MM.1S (cell line): ENCODE data around the gene DNAH7.

Experiments used
- DNase-seq: peaks from one replicate; pipeline ENCODE4 v3.0.0-alpha.2; 2015
- H2AFZ ChIP-seq: fragments of 300-600 bp; sonication (generic); 2 replicates; pipeline ENCODE4 v1.6.0; 2016; ENCODE audit warnings: antibody characterized with exemption, low read length
- H3F3A ChIP-seq: fragments of 300-600 bp; sonication (generic); 2 replicates; pipeline ENCODE4 v1.6.1; 2016; ENCODE audit warnings: mild to moderate bottlenecking, antibody characterized with exemption, low read length, moderate library complexity, mixed read lengths; ENCODE audit not compliant: insufficient read depth
- H3K27ac ChIP-seq: fragments of 300-600 bp; sonication (generic); 2 replicates; pipeline ENCODE4 v1.5.1; 2016; ENCODE audit warnings: mild to moderate bottlenecking, low read length
- H3K27me3 ChIP-seq: fragments of 300-600 bp; sonication (generic); replicated peaks from 2 replicates; pipeline ENCODE4 v1.6.0; 2016; ENCODE audit warnings: low read length; ENCODE audit not compliant: insufficient read depth
- H3K36me3 ChIP-seq: fragments of 300-600 bp; sonication (generic); replicated peaks from 2 replicates; pipeline ENCODE4 v1.6.1; 2016; ENCODE audit warnings: mild to moderate bottlenecking, low read length, mixed read lengths; ENCODE audit not compliant: insufficient read depth
- H3K4me1 ChIP-seq: fragments of 300-600 bp; sonication (generic); 2 replicates; pipeline ENCODE4 v1.6.1; 2016; ENCODE audit warnings: low read length, mixed read lengths
- H3K4me2 ChIP-seq: fragments of 300-600 bp; sonication (generic); 2 replicates; pipeline ENCODE4 v1.6.0; 2016; ENCODE audit warnings: low read depth, low read length
- H3K4me3 ChIP-seq: fragments of 300-600 bp; sonication (generic); 2 replicates; pipeline ENCODE4 v1.5.1; 2016; ENCODE audit warnings: low read length, mixed read lengths
- H3K79me2 ChIP-seq: fragments of 300-600 bp; sonication (generic); 2 replicates; pipeline ENCODE4 v1.6.1; 2016; ENCODE audit warnings: mixed run types, low read length, mixed read lengths
- H3K9ac ChIP-seq: fragments of 300-600 bp; sonication (generic); 2 replicates; pipeline ENCODE4 v1.6.1; 2016; ENCODE audit warnings: low read length, mixed read lengths
- H3K9me2 ChIP-seq: fragments of 300-600 bp; sonication (generic); replicated peaks from 2 replicates; pipeline ENCODE4 v1.6.1; 2016; ENCODE audit warnings: mild to moderate bottlenecking, low read length, mixed read lengths; ENCODE audit not compliant: insufficient read depth
- H3K9me3 ChIP-seq: fragments of 300-600 bp; sonication (generic); replicated peaks from 2 replicates; pipeline ENCODE4 v1.6.1; 2016; ENCODE audit warnings: mild to moderate bottlenecking, low read length, mixed read lengths; ENCODE audit not compliant: insufficient read depth
- H4K20me1 ChIP-seq: fragments of 300-600 bp; sonication (generic); 2 replicates; pipeline ENCODE4 v1.6.1; 2016; ENCODE audit warnings: mild to moderate bottlenecking, low read length, moderate library complexity, mixed read lengths; ENCODE audit not compliant: insufficient read depth
- EZH2 ChIP-seq: fragments of 300-600 bp; sonication (generic); optimal IDR thresholded peaks from 2 replicates; pipeline ENCODE3; 2017; ENCODE audit warnings: low read depth, mild to moderate bottlenecking, antibody characterized with exemption, low read length, mixed read lengths
- EZH2phosphoT487 ChIP-seq: fragments of 300-600 bp; sonication (generic); IDR thresholded peaks from 2 replicates; pipeline ENCODE4 v1.6.1; 2018; ENCODE audit warnings: antibody characterized with exemption, low read length
- TF ChIP-seq, protein P1 (sequence below): fragments of 300-600 bp; sonication (generic); IDR thresholded peaks from 2 replicates; pipeline ENCODE4 v1.5.1; 2016; ENCODE audit warnings: antibody characterized with exemption, low read length, mixed read lengths

DNAH7 gene

DNA sequence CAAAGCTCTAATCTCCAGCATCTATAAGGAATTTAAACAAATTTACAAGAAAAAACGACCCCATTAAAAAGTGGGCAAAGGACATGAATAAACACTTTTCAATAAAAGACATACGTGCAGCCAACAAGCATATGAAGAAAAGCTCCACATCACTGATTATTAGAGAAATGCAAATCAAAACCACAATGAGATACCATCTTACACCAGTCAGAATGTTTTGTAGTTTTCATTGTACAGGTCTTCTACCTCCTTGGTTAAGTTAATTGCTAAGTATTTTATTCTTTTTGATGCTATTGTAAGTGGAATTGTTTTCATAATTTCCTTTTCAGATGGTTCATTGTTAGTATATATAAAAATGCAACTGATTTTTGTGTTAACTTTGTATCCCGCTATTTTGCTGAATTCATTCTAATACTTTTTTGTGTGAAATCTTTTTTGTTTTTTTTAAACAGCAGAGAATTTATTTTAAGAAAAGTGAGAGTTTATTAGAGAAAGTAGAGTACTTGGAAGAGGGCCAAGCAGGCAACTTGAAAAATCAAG, 370.9 kb downstream of the DNAH7 start:
- TF ChIP-seq, protein P1, sequence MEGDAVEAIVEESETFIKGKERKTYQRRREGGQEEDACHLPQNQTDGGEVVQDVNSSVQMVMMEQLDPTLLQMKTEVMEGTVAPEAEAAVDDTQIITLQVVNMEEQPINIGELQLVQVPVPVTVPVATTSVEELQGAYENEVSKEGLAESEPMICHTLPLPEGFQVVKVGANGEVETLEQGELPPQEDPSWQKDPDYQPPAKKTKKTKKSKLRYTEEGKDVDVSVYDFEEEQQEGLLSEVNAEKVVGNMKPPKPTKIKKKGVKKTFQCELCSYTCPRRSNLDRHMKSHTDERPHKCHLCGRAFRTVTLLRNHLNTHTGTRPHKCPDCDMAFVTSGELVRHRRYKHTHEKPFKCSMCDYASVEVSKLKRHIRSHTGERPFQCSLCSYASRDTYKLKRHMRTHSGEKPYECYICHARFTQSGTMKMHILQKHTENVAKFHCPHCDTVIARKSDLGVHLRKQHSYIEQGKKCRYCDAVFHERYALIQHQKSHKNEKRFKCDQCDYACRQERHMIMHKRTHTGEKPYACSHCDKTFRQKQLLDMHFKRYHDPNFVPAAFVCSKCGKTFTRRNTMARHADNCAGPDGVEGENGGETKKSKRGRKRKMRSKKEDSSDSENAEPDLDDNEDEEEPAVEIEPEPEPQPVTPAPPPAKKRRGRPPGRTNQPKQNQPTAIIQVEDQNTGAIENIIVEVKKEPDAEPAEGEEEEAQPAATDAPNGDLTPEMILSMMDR = no peak
- no peak for DNase-seq
- H3F3A ChIP-seq = no peaks in the 10 kb centered on the region
- H3K79me2 ChIP-seq = peaks cover 4% of the 10 kb centered on the region; the same call in 1 of the 2 replicates
- no peak overlapping the region for H2AFZ ChIP-seq
- no peaks in the 10 kb centered on the region; the same call in 1 of the 2 replicates for H3K36me3 ChIP-seq
- H3K4me1 ChIP-seq = 0 out of 2 replicates have a peak, but pooled peaks cover 7% of the 10 kb centered on the region
- H3K9me3 ChIP-seq = no peaks in the 10 kb centered on the region
- H3K27me3 ChIP-seq = no peaks in the 10 kb centered on the region
- H3K4me3 ChIP-seq = no peak overlapping the region
- H4K20me1 ChIP-seq = no peaks in the 10 kb centered on the region
- no peak overlapping the region for H3K9ac ChIP-seq
- no peak overlapping the region for H3K27ac ChIP-seq
- no peak overlapping the region for H3K4me2 ChIP-seq
- H3K9me2 ChIP-seq = no peaks in the 10 kb centered on the region

- H3K4me2 ChIP-seq = peak overlapping the region; percentile 48
- no peak overlapping the region for H3K9ac ChIP-seq
- no peaks in the 10 kb centered on the region for H3K36me3 ChIP-seq
- H3K27ac ChIP-seq = no peak overlapping the region
- no peaks in the 10 kb centered on the region for H4K20me1 ChIP-seq
- H3K9me3 ChIP-seq = no peaks in the 10 kb centered on the region
- TF ChIP-seq EZH2 = no peak
- no peak for TF ChIP-seq EZH2phosphoT487
- TF ChIP-seq, protein P1 = no peak
- H3F3A ChIP-seq = no peaks in the 10 kb centered on the region
- H3K4me1 ChIP-seq = 0 out of 2 replicates have a peak, but pooled peaks cover 7% of the 10 kb centered on the region
- no peak overlapping the region for H3K4me3 ChIP-seq
- H3K27me3 ChIP-seq = no peaks in the 10 kb centered on the region
- H2AFZ ChIP-seq = no peak overlapping the region
- peaks cover 4% of the 10 kb centered on the region; the same call in 1 of the 2 replicates for H3K79me2 ChIP-seq
- DNase-seq = no peak
- H3K9me2 ChIP-seq = no peaks in the 10 kb centered on the region
These were observed 372.6 kb downstream of the DNAH7 start for GRCh38 chr2:195696012-195696411.

- Histone ChIP-seq H3K4me3 (no peak overlapping the region), H3K4me1 (0 out of 2 replicates have a peak, but pooled peaks cover 7% of the 10 kb centered on the region), H3K79me2 (no peaks in the 10 kb centered on the region), H3K9ac (no peak overlapping the region), H3K27me3 (no peaks in the 10 kb centered on the region), H3K4me2 (no peak overlapping the region), H3K9me3 (no peaks in the 10 kb centered on the region), H3K9me2 (no peaks in the 10 kb centered on the region), H3K36me3 (no peaks in the 10 kb centered on the region), H3K27ac (no peak overlapping the region), H2AFZ (no peak overlapping the region), H4K20me1 (no peaks in the 10 kb centered on the region), H3F3A (no peaks in the 10 kb centered on the region)
- DNase-seq = no peak
- TF ChIP-seq EZH2 (no peak), EZH2phosphoT487 (no peak)
- TF ChIP-seq, protein P1 = no peak
These were observed 373.5 kb downstream of the DNAH7 start for GRCh38 chr2:195695002-195695631.
